ENCODE results near the gene KIAA0408. TPM values are rescaled to one million over a fixed set of nuclear protein-coding genes. Genes with fewer than 3 reads are reported as not detected.

KIAA0408 gene
- total and polyA plus RNA-seq, 2 donors = 14.9 to 40.8 TPM

GRCh38 chr6:127475823-127476176 is 16.6 kb upstream of the KIAA0408 start:
- Histone ChIP-seq H3K4me1 (ENCODE audit: insufficient read depth) (no peaks in the 10 kb centered on the region), H3K27ac (ENCODE audit: low read depth) (no peak overlapping the region), H3K4me3 (ENCODE audit: low read depth, low read length) (no peak overlapping the region), H3K36me3 (ENCODE audit: insufficient read depth) (no peaks in the 10 kb centered on the region)
- 82% methylated on average over 34 of the region's 34 CpGs for WGBS
- no peak for DNase-seq (ENCODE audit: extremely low spot score)

GRCh38 chr6:127475135-127475822 is 16.1 kb upstream of the KIAA0408 start:
- H3K36me3 ChIP-seq (ENCODE audit: insufficient read depth) = no peaks in the 10 kb centered on the region
- WGBS = 84% methylated on average over 87 of the region's 87 CpGs
- H3K4me3 ChIP-seq (ENCODE audit: low read depth, low read length) = no peak overlapping the region
- H3K27ac ChIP-seq (ENCODE audit: low read depth) = no peak overlapping the region
- H3K4me1 ChIP-seq (ENCODE audit: insufficient read depth) = no peaks in the 10 kb centered on the region
- DNase-seq (ENCODE audit: extremely low spot score) = no peak

- no peaks in the 10 kb centered on the region for H3K36me3 ChIP-seq (ENCODE audit: insufficient read depth)
- WGBS = 65% methylated on average over 5 of the region's 5 CpGs
- H3K4me1 ChIP-seq (ENCODE audit: insufficient read depth) = no peaks in the 10 kb centered on the region
- H3K4me3 ChIP-seq (ENCODE audit: low read depth, low read length) = no peak overlapping the region
- H3K27ac ChIP-seq (ENCODE audit: low read depth) = no peak overlapping the region
- DNase-seq (ENCODE audit: extremely low spot score) = no peak
These were observed 12.4 kb upstream of the KIAA0408 start for GRCh38 chr6:127471379-127472255.

- whole genome bisulfite sequencing = 58% methylated on average over 2 of the region's 2 CpGs
- DNase-seq (ENCODE audit: extremely low spot score) = no peak
These were observed 9.7 kb upstream of the KIAA0408 start for GRCh38 chr6:127468936-127469335.

GRCh38 chr6:127466416-127466815 is 7.2 kb upstream of the KIAA0408 start:
- H3K4me1 ChIP-seq (ENCODE audit: insufficient read depth) = no peaks in the 10 kb centered on the region
- H3K27ac ChIP-seq (ENCODE audit: low read depth) = no peak overlapping the region
- H3K4me3 ChIP-seq (ENCODE audit: low read depth, low read length) = no peak overlapping the region
- DNase-seq (ENCODE audit: extremely low spot score) = no peak
- H3K36me3 ChIP-seq (ENCODE audit: insufficient read depth) = no peaks in the 10 kb centered on the region
- WGBS = 87% methylated on average over 5 of the region's 5 CpGs

More at GRCh38 chr6:127468936-127469335, 9.7 kb upstream of the KIAA0408 start:
- Histone ChIP-seq H3K36me3 (ENCODE audit: insufficient read depth) (no peaks in the 10 kb centered on the region), H3K27ac (ENCODE audit: low read depth) (no peak overlapping the region), H3K4me3 (ENCODE audit: low read depth, low read length) (no peak overlapping the region), H3K4me1 (ENCODE audit: insufficient read depth) (no peaks in the 10 kb centered on the region)

GRCh38 chr6:127464881-127465459 is 5.8 kb upstream of the KIAA0408 start:
- WGBS = 36% methylated on average over 3 of the region's 3 CpGs
- H3K4me3 ChIP-seq (ENCODE audit: low read depth, low read length) = no peak overlapping the region
- no peaks in the 10 kb centered on the region for H3K4me1 ChIP-seq (ENCODE audit: insufficient read depth)
- no peak overlapping the region for H3K27ac ChIP-seq (ENCODE audit: low read depth)
- H3K36me3 ChIP-seq (ENCODE audit: insufficient read depth) = no peaks in the 10 kb centered on the region
- no peak for DNase-seq (ENCODE audit: extremely low spot score)

GRCh38 chr6:127464161-127464880 is 5.1 kb upstream of the KIAA0408 start:
- H3K4me1 ChIP-seq (ENCODE audit: insufficient read depth) = no peaks in the 10 kb centered on the region
- DNase-seq (ENCODE audit: extremely low spot score) = no peak
- 21% methylated on average over 6 of the region's 6 CpGs for WGBS
- H3K27ac ChIP-seq (ENCODE audit: low read depth) = peak overlapping the region; percentile 39
- no peak overlapping the region for H3K4me3 ChIP-seq (ENCODE audit: low read depth, low read length)
- H3K36me3 ChIP-seq (ENCODE audit: insufficient read depth) = no peaks in the 10 kb centered on the region

GRCh38 chr6:127463056-127463455 is 3.9 kb upstream of the KIAA0408 start:
- H3K36me3 ChIP-seq (ENCODE audit: insufficient read depth) = no peaks in the 10 kb centered on the region
- H3K27ac ChIP-seq (ENCODE audit: low read depth) = peak overlapping the region; percentile 23
- DNase-seq (ENCODE audit: extremely low spot score) = no peak
- H3K4me1 ChIP-seq (ENCODE audit: insufficient read depth) = no peaks in the 10 kb centered on the region
- H3K4me3 ChIP-seq (ENCODE audit: low read depth, low read length) = no peak overlapping the region
- WGBS = 21% methylated on average over 5 of the region's 5 CpGs

GRCh38 chr6:127462376-127462775 is 3.2 kb upstream of the KIAA0408 start:
- no peak for DNase-seq (ENCODE audit: extremely low spot score)

GRCh38 chr6:127460465-127460864 is 1.3 kb upstream of the KIAA0408 start:
- H3K4me1 ChIP-seq (ENCODE audit: insufficient read depth) = no peaks in the 10 kb centered on the region

More at GRCh38 chr6:127462376-127462775, 3.2 kb upstream of the KIAA0408 start:
- WGBS = 72% methylated on average over 2 of the region's 2 CpGs
- Histone ChIP-seq H3K4me1 (ENCODE audit: insufficient read depth) (no peaks in the 10 kb centered on the region), H3K27ac (ENCODE audit: low read depth) (no peak overlapping the region), H3K36me3 (ENCODE audit: insufficient read depth) (no peaks in the 10 kb centered on the region), H3K4me3 (ENCODE audit: low read depth, low read length) (no peak overlapping the region)

GRCh38 chr6:127458817-127459216 is 372 bp downstream of the KIAA0408 start:
- Histone ChIP-seq H3K36me3 (ENCODE audit: insufficient read depth) (no peaks in the 10 kb centered on the region), H3K27ac (ENCODE audit: low read depth) (peak overlapping the region; percentile 59), H3K4me3 (ENCODE audit: low read depth, low read length) (peak overlapping the region; percentile 55), H3K4me1 (ENCODE audit: insufficient read depth) (no peaks in the 10 kb centered on the region)
- DNase-seq (ENCODE audit: extremely low spot score) = no peak
- 24% methylated on average over 4 of the region's 4 CpGs for WGBS

More at GRCh38 chr6:127460465-127460864, 1.3 kb upstream of the KIAA0408 start:
- 78% methylated on average over 1 of the region's 1 CpG for WGBS
- Histone ChIP-seq H3K36me3 (ENCODE audit: insufficient read depth) (no peaks in the 10 kb centered on the region), H3K4me3 (ENCODE audit: low read depth, low read length) (no peak overlapping the region), H3K27ac (ENCODE audit: low read depth) (no peak overlapping the region)
- DNase-seq (ENCODE audit: extremely low spot score) = no peak

GRCh38 chr6:127458222-127458621 is 967 bp downstream of the KIAA0408 start:
- no peak overlapping the region for H3K27ac ChIP-seq (ENCODE audit: low read depth)
- no peaks in the 10 kb centered on the region for H3K36me3 ChIP-seq (ENCODE audit: insufficient read depth)
- DNase-seq (ENCODE audit: extremely low spot score) = no peak

GRCh38 chr6:127457456-127458064 is 1.6 kb downstream of the KIAA0408 start:
- 24% methylated on average over 3 of the region's 3 CpGs for WGBS
- Histone ChIP-seq H3K4me3 (ENCODE audit: low read depth, low read length) (peak overlapping the region; percentile 25), H3K27ac (ENCODE audit: low read depth) (no peak overlapping the region), H3K36me3 (ENCODE audit: insufficient read depth) (no peaks in the 10 kb centered on the region), H3K4me1 (ENCODE audit: insufficient read depth) (no peaks in the 10 kb centered on the region)
- DNase-seq (ENCODE audit: extremely low spot score) = no peak

More at GRCh38 chr6:127458222-127458621, 967 bp downstream of the KIAA0408 start:
- H3K4me1 ChIP-seq (ENCODE audit: insufficient read depth) = no peaks in the 10 kb centered on the region
- H3K4me3 ChIP-seq (ENCODE audit: low read depth, low read length) = peak overlapping the region; percentile 55
- WGBS = 18% methylated on average over 3 of the region's 3 CpGs
